ENCODE data around the gene ERC1.

- TF ChIP-seq CTCF (IDR thresholded peaks at IDR 0.05), result no peak
- TF ChIP-seq EP300 (IDR thresholded peaks at IDR 0.05; ENCODE audit: low read depth), result no peak
Observed at GRCh38 chr12:1481906-1482305, 490.9 kb downstream of the ERC1 start.
